A549 (cell line): ENCODE data around the gene GDF10.

ENCODE experiments used
- ATOH8 ChIP-seq: fragments of 250-450 bp; sonication (Bioruptor Pico); IDR thresholded peaks from 2 replicates; pipeline ENCODE4 v1.5.0; 2020; ENCODE audit warnings: low read depth, mild to moderate bottlenecking, moderate library complexity
- BCL3 ChIP-seq: fragments of >200 bp; sonication (Bioruptor Twin); formaldehyde crosslinking; IDR thresholded peaks from 3 replicates; pipeline ENCODE4 v1.6.1; 2016
- CHD2 ChIP-seq: fragments of 150-350 bp; IDR thresholded peaks from 2 replicates; pipeline ENCODE4 v1.6.1; 2014; ENCODE audit warnings: low read length; ENCODE audit not compliant: partially characterized antibody
- CHD4 ChIP-seq: fragments of 200-600 bp; sonication (generic); IDR thresholded peaks from 2 replicates; pipeline ENCODE4 v1.6.1; 2016; ENCODE audit warnings: antibody characterized with exemption, mild to moderate bottlenecking, borderline replicate concordance
- CTCF ChIP-seq: fragments of >200 bp; sonication (Bioruptor Twin); formaldehyde crosslinking; IDR thresholded peaks from 3 replicates; pipeline ENCODE4 v1.5.1; 2016
- ESRRA ChIP-seq: fragments of 150-350 bp; IDR thresholded peaks from 2 replicates; pipeline ENCODE4 v1.6.1; 2014; ENCODE audit warnings: mild to moderate bottlenecking, low read length, borderline replicate concordance
- FOSL2 ChIP-seq, 2 experiments: fragments of 450-650 bp in 1 of 2; fragments of >200 bp in 1 of 2; sonication (Bioruptor Twin) in 1 of 2; formaldehyde crosslinking; IDR thresholded peaks; 2 replicates each; pipeline versions ENCODE4 v1.5.0 to v1.6.1; 2016 to 2020; ENCODE audit warnings: mild to moderate bottlenecking in 1 of 2, moderate library complexity in 1 of 2
- HOXB13 ChIP-seq: fragments of 250-450 bp; sonication (Bioruptor Pico); IDR thresholded peaks from 2 replicates; pipeline ENCODE4 v1.5.0; 2020; ENCODE audit warnings: low read depth, mild to moderate bottlenecking, moderate library complexity
- MAX ChIP-seq: IDR thresholded peaks from 2 replicates; pipeline ENCODE4 v1.6.1; 2012
- MYC ChIP-seq: IDR thresholded peaks from 2 replicates; pipeline ENCODE4 v1.6.1; 2012; ENCODE audit warnings: mild to moderate bottlenecking, inconsistent platforms, low read length, improper control_type of control experiment, borderline replicate concordance
- POLR2A ChIP-seq: IDR thresholded peaks from 2 replicates; pipeline ENCODE4 v1.6.1; 2012; ENCODE audit warnings: mild to moderate bottlenecking, low read length
- RAD21 ChIP-seq, 2 experiments: fragments of >200 bp in 1 of 2; sonication (Bioruptor Twin) in 1 of 2; formaldehyde crosslinking in 1 of 2; IDR thresholded peaks in 1 of 2; conservative IDR thresholded peaks in 1 of 2; 2 replicates in 1 of 2; 3 replicates in 1 of 2; pipeline ENCODE4 v1.6.1; 2012 to 2018; ENCODE audit warnings: inconsistent platforms in 1 of 2
- RFX5 ChIP-seq: fragments of 450-650 bp; IDR thresholded peaks from 2 replicates; pipeline ENCODE4 v1.7.1; 2014; ENCODE audit warnings: antibody characterized with exemption, mild to moderate bottlenecking, moderate library complexity
- RNF2 ChIP-seq: fragments of 200-600 bp; sonication (generic); IDR thresholded peaks from 2 replicates; pipeline ENCODE4 v1.6.1; 2016; ENCODE audit warnings: low read depth, mild to moderate bottlenecking, antibody characterized with exemption, moderate library complexity, borderline replicate concordance

- TF ChIP-seq RNF2 (no peak), ESRRA (no peak), CTCF (no peak), CHD4 (no peak), HOXB13 (no peak), MAX (no peak), FOSL2 (IDR thresholded peaks at IDR 0.05) (no peak), FOSL2 (CRISPR knock-in tag; IDR thresholded peaks at IDR 0.05) (no peak), RAD21 (conservative IDR thresholded peaks at IDR 0.05 in 1 of 2, IDR thresholded peaks at IDR 0.05 in 1 of 2) (no peak), CHD2 (no peak), RFX5 (no peak), POLR2A (no peak), MYC (no peak), ATOH8 (CRISPR knock-in tag) (no peak), BCL3 (no peak)
Observed at GRCh38 chr10:47346581-47347302, 46.7 kb downstream of the GDF10 start.
